Glomerular endothelial cell (primary cell): ENCODE data around the gene FOXA2. TPM values are rescaled to one million over a fixed set of nuclear protein-coding genes. Genes with fewer than 3 reads are reported as not detected.
"Not testable (repeated sequence)": the region's sequence is repeated elsewhere in the genome, so short reads cannot be mapped to it uniquely, and the experiment has no call there.

Source experiments
- DNase-seq: peaks from one replicate; pipeline ENCODE4 v3.0.0-alpha.2; 2011; ENCODE audit warnings: low read depth, low spot score; ENCODE audit errors: extremely low read depth
- total RNA-seq: library from RNA; depleted of rRNA; stranded (reverse); fragments of >200 nt; gene quantifications from 2 replicates; pipeline ENCODE4 v1.2.3, GENCODE V29; 2015

FOXA2 gene
- not detected in 2 replicates for total RNA-seq

DNA sequence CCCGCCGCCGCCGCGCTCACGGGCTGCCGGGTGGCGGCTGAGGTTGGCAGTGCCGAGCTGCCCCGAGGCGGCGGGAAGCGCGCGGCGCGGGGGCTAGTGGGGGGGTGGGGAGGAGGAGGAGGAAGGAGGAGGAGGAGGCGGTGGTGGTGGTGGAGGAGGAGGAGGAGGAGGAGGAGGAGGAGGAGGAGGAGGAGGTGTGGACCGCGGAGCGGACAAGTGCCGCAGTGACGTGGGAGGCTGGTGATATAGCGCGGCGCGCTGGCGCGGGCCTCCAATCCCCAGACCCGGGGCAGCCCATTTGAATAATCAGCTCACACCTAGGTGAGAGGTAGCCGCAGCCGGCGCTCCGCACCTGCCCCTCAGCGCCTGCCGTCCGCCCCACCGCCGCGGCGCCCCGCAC lies at the start of gene FOXA2:
Gene FOXA2, minus strand, starts transcription at position 51 of the 400 bp plus-strand sequence. CDS start 294 bp downstream, outside the sequence.
- DNase-seq, result no peak

DNA sequence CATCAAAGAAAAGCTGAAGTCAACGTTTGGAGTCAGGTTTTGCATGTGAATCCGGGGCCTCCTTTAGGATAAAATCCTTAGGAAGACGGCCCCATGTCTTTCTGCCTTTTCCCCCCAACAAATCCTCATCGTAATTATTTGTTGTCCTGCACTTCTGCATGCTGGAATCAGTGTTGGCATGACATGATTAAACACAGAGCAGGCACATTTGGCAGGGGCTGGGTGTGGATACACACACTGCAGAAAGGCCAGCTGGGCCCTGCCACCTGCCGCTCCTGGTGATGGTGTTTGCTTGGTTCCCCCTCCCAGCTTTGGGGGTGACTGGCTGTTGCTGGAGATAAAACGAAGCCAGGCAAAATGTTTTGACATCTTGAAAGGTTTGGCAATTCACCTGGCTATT lies 46.3 kb upstream of the FOXA2 start:
- no peak for DNase-seq

DNA sequence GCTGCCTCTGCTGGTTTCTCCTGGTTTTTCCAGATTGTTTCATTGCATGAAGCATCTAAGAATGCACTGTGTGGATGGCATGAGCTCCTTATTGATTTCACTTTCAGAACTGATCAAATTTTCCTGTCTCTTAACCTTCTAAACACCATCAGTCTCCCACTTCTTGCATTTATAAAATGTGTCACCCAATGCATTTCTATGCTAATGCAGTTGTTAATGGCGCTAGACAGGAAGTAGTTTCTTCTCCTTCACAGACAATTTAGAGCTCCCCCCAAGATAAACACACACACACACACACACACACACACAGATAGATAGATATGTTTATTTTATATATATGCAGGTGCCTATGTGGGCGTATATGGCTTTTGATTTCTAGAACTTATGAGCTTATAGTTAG lies 45.6 kb upstream of the FOXA2 start:
- no peak for DNase-seq

DNA sequence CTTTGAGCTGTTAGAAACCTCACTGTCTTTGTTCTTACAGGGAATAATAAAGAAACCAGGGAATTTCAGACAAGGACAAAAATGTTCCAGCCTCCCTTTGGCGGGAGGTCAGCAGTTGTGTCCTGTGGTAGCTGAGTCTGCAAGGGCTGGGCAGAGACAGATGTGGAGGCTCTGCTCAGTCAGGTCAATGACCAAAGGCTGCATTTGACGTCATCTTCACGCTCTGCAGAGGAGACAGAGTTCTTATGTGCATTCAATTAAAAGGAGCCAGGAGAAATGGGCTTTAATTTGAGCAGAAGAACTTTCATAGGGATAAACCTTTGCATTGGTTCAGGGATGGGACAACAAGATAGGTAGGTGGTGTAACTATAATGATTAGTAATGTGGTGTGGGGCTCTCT lies 45.1 kb upstream of the FOXA2 start:
- DNase-seq, result no peak

DNA sequence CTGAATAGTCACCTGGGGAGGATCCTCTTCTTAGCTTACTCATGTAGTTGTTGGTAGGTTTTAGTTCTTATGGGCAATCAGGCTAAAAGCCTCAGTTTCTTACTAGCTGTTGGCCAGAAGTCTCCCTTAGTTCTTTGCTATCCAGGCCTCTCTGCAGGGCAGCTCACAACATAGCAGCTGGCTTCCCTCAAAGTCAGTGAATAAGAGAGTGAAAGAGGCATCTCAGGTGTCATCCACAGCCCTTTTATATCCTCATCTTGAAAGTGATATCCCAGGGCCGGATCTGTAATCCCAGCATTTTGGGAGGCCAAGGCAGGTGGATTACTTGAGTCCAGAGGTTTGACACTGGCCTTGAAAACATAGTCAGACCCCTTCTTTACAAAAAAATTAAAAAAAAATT lies 42.1 kb upstream of the FOXA2 start:
- DNase-seq, result no peak

DNA sequence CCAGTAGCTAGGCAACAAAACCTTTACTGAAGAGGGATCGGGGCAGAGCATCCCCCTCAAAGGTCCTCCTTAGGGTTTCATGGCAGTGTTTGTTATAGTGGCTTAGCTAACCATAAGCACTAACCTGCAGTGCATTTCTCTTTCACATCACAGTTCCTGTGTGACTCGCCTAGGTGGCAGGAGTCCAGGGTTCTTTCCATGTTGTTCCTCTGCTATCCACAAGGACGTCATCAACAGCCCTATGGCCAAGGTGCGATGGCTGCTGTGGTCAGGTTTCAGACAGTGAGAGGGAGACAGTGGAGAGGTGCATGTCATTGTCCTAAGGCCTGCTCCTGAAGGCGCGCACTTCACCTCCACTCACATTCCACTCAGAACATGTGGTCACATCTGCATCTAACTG lies 38.8 kb upstream of the FOXA2 start:
- DNase-seq, result no peak

DNA sequence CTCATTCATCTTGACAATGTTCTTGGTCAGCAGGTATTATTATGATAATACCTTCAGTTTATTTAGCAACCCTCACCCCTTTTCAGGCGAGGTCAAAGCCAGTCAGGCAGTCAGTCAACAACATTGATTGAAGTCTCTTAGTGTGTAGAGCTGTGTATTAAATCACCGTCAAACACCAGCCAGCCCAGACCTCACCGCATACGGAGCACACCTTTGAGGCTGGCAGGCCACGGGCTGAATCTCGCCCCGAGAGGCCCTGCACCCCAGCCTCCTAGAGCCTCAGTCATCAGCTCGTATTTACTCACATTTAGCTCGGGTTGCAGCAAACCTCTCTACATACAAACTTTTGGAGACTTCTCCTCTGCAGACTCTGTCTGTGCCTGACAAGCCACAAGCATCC lies 36.0 kb upstream of the FOXA2 start:
- DNase-seq, result no peak

DNA sequence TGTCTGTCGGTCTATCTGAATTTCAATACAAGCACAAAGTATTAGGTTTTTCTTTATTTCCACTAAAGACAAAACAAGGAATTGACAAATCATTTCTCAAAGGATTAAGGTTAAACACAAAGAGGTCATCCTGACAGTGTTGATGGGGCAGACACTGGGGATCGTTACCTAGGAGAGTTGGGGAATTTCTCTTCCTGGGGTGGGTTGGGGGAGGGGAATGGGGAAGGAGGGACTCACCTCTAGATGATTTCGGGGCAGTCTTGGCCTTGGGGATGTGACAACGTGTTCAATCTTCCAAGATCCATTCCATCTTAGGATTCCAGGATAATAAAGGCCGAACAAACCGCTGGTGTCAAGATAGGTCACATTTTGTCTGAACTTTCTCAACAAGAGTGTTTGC lies 35.4 kb upstream of the FOXA2 start:
- no peak for DNase-seq

DNA sequence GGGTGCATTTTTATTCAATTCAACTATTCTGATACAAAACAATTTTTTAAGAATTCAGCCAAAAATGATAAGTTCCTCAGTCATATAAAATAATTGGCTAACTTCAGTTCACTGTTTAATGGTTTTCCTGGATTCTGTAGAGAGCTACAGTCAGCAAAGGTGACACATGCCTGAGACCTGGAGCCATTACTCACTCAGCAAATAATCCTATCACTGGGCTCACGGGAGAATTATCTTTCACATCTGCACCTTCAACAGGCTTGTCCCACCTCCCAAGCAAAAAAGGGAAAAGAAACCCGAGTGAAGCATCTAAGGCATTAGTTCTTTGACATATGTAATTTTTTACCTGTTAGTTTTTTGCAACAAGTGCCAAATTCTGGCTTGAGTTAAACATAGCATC lies 34.9 kb upstream of the FOXA2 start:
- no peak for DNase-seq

DNA sequence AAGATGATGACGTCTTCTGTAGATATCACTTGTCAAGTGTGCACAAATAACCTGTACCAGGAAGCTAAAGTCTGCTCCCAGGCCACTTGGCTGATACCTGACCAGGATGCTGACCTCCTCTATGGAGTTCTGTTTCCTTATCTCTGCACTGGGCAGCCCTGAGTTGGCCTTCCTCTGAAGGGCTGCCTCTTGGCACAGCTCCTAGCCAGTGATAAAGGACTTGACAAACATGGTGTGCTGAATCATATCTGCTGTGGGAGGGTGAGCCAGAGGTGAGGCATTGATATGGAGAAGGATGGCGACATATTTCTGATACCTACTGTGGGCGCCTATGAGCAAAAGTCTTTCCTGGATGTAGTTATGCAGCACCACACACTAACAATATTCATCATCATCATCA lies 32.8 kb upstream of the FOXA2 start:
- no peak for DNase-seq

DNA sequence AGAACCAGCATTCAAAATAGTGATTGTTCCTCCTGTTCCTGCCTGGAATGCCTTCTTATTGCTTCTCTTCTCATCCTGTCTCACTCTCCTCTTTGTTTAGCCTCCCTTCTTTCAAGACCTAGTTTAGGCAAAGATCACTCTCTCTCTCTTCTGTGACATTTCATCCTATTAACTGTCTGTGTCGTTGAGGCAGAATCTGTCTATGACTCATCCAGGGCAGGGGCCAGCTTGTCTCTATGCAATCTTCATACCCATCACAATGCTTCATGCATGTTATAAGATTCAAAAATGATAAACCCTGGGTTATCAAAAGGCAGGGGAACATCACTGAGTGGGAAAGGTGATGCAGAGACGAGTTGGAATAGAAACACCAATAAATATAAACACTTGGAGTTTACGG lies 32.2 kb upstream of the FOXA2 start:
- DNase-seq, result no peak

DNA sequence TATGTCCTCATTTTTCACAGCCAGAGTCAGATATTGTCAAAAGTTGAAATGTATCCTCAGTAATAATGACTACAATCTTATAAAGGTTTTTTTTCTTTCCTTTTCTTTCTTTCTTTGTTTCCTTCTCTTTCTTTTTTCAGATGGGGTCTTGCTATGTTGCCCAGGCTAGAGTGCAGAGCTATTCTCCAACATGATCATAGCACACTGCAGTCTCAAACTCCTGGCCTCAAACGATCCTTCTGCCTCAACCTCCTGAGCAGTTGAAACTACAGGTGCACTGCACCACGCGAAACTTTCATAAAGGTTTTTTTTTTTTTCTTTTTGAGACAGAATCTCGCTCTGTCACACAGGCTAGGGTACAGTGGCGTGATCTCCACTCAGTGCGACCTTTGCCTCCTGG lies 31.1 kb upstream of the FOXA2 start:
- DNase-seq, result no peak

DNA sequence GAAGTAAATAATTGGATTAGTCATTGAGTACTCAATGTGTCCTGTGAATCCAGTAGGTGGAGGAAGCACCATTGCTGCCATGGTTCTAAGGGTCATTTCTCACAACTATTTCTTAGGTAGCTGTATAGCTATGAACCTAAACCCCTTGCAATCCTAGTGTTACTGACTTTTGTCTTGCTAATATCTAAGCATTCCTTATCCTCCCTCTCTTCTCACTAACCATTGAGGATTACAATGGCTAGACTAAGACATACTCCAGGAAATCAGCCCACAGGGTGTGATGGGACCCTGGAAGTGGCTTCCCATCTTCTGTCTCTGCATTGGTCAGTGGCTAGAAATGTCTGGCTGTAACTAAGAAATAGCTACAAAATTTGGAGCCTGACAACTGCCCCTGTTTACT lies 27.3 kb upstream of the FOXA2 start:
- DNase-seq, result no peak

DNA sequence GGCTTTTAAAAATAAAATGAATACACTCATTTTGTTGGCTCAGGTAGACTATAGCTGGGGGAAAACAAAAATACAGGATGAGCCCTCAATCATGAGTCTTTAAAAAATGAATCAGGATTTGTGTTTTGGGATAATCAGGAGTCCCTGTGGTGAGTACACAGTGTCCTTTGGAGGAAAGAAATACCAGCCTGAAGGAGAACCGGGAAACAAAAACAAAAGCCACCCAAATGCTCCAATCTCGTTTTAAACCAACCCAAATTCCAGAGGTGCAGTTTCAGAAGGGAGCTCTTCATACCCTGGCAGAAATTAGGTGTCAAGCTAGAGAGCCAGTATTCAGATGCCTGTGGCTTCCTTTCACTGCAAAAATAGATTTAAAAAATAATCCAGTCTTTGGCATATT lies 23.3 kb upstream of the FOXA2 start:
- DNase-seq, result no peak

DNA sequence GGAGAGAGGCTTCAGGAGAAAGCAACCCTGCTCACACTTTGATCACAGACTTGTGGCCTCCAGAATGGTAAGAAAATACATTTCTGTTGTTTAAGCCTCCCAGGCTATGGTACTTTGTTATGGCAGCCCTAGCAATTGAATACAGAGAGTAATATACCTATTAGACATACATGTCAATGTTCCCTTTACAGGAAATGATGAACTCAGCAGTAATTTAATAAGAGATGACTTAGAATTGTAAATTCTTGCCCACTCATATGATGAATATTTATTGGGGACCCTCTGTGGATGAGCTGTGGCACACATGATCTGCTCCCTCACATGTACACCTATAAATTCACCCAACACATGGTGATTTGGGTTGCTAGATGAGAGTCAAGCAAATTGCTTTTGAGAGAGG lies 20.4 kb upstream of the FOXA2 start:
- DNase-seq, result no peak

DNA sequence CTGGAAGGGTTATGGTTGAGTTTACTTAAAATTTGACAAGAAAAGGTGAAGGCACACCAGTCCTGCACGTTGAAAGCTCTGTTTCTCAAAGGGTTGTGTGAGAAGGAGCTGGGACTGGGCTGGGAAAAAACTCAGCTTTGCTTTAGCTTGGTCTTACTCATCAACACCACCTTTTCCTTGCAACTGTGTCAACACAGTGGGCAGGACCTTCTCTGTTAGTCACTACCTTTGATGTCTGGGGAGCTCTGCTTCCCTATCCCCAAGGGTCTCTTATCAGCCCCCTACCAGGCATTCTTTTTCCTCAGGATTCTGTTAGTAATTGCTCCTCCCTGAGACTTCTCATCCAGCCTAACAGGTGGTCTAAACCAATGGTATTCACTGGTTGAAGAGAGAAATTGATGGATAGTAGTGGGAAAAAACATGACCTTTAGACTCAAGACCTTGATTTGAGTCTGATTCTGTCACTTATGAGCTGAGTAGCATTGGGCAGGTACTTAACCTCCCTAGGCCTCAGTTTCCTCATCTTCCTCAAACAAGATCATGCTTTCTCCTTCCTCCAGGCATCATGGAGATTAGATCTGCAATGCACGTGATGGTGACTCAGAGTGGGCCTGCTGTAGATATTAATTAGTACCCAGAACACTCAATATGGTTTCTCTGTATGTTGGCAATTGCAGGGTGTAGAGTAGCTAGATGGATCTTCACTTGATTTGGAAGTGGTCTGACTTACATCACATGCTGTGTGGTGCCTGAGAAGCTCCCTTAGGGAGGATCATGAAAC lies 17.2 kb upstream of the FOXA2 start:
- no peak for DNase-seq

DNA sequence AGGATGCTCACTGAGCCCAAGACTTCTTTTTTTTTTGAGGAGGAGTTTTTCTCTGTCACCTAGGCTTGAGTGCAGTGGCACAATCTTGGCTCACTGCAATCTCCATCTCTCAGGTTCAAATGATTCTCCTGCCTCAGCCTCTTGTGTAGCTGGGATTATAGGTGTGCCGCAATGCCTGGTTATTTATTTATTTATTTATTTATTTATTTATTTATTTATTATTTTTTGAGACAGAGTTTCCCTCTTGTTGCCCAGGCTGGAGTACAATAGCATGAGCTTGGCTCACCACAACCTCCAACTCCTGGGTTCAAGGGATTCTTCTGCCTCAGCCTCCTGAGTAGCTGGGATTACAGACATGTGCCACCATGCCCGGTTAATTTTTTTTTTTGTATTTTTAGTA lies 14.9 kb upstream of the FOXA2 start:
- not testable (repeated sequence) for DNase-seq

DNA sequence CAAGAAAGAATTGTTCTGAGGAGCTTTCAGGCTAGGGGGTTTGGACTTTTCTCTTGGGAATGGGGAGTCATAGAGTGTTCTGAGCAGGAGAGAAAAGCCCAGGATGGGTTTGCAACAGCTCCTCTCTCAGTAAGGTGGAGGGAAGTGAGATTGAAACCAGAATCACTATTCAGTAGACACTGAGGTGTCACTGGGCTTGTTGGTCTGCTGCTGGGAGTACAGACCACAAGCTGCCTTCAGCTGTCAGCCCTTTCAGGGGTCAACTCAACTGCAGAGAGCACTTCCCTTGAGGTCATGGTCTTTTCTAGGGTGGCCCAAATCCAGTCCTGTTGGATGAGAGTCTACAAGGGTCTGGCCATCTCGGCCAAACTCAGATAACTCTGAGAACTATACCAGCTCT lies 12.9 kb upstream of the FOXA2 start:
- DNase-seq, result no peak

DNA sequence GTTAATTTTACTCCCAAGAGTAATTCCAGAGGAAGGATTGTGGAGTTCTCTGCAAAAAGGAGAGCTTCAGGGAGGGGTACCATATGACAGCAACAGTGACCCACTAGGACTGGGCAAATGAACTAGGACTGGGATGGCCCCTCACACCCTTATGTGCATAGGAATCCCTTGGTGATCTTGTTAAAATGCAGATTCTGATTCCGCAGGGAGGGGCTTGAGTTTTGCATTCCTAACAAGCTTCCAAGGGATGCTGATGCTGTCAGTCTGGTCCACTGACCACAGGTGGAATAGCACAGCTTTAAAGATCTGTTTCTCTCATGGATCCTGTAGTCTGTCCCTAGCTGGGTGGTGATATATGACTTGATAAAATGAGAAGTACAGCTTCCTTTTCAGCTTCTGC lies 6.3 kb upstream of the FOXA2 start:
- DNase-seq, result no peak

DNA sequence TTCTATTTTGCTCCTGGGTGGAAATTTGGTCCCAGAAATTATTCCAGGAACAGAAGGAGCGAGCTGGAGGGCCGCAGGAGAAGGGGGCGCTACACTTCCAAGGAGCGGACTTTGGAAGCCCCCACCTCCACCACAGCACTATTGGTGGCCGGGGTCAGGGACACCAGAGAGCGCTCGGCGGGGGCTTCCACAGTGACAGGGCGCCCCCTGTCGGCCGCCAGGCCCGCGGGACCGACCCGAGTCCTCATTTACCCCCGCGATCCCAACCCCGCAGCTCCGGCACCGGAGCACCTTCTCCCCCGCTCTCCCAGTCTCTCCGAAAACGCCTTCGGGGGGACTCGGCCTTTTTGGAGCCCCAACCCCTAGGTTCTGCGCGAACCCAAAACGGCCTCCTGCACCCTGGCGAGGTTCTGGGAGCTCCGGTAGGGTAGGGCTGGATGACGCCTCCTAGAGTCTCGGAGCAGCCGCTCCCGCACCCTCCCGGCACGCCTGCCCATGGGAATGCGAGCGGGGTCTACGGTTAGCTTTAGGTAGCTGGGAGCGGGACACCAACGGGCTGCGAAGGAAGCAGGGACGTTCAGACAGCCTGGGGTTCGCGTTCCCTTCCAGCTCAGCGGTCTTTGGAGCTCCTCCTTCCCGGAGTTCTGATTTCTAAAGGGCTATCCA lies 2.4 kb upstream of the FOXA2 start:
- DNase-seq, result no peak

DNA sequence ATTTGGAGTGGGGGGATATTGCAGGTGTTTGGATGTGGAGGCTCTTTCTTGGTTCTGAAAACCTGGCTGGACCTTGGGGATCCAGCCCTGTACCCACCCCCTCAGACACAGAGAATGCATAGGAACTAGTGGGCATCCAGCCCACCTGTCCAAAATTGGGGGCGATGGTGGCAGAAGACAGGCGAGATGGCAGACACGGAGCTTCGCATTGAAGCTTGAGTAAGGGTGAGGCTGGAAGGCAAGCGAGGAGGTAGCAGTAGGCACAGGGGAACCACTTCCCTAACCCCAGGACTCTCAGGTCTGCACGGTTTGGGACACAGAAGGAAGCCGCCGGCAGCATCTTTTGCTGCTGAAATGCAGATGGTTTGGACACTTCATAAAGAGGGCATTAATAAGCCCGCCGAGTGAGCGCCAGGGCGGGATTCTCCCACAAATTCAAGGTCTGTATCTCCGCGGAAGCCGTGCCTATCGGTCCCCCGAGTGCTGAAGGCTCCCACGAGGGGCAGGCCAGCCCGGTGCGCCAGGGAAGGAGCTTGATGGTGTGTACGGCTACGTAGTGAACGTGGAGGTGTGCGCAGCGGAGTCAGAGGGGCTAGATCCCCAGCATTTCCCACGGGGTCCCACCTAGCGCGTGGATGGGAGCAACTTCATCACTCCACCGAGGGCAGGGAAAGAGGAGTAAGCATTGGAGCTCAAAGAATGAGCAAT lies 1.6 kb upstream of the FOXA2 start:
- DNase-seq, result no peak
